Keratinocyte (primary cell): ENCODE results near the gene AK8. TPM values are rescaled to one million over a fixed set of nuclear protein-coding genes. Genes with fewer than 3 reads are reported as not detected.

Experiments
- DNase-seq: peaks from one replicate; pipeline ENCODE4 v3.0.0-alpha.2; 2011; ENCODE audit warnings: low read depth, missing footprints, low spot score
- FAIRE-seq: peaks from 2 replicates; lab custom pipeline; 2011; peaks lifted over from hg19 to GRCh38; lab: Jason Lieb, UNC
- H2AFZ ChIP-seq: 2 replicates; pipeline ENCODE4 v1.6.0; 2012; ENCODE audit warnings: low read length, control low read depth, inconsistent platforms; ENCODE audit not compliant: control insufficient read depth
- H3K27ac ChIP-seq: 2 replicates; pipeline ENCODE4 v1.5.1; 2011; ENCODE audit warnings: low read length; ENCODE audit not compliant: control insufficient read depth, insufficient read depth
- H3K27me3 ChIP-seq: 3 replicates; pipeline ENCODE4 v1.6.0; 2011; ENCODE audit warnings: low read length; ENCODE audit not compliant: control insufficient read depth, insufficient read depth; ENCODE audit errors: extremely low read depth
- H3K36me3 ChIP-seq, 2 experiments: 2 replicates in 1 of 2; 3 replicates in 1 of 2; pipeline ENCODE4 v1.5.1; 2011; ENCODE audit warnings: low read length in 2 of 2, mild to moderate bottlenecking in 1 of 2; ENCODE audit not compliant: control insufficient read depth in 2 of 2, insufficient read depth in 2 of 2; ENCODE audit errors: extremely low read depth in 1 of 2
- H3K4me1 ChIP-seq: 3 replicates; pipeline ENCODE4 v1.5.1; 2011; ENCODE audit warnings: low read length; ENCODE audit not compliant: control insufficient read depth, insufficient read depth; ENCODE audit errors: extremely low read depth
- H3K4me2 ChIP-seq: 3 replicates; pipeline ENCODE4 v1.6.0; 2011; ENCODE audit warnings: low read depth, low read length; ENCODE audit not compliant: control insufficient read depth, insufficient read depth; ENCODE audit errors: extremely low read depth
- H3K4me3 ChIP-seq, 3 experiments: fragments of 200-600 bp in 1 of 3; sonication (generic) in 1 of 3; 2 replicates in 2 of 3; 3 replicates in 1 of 3; pipeline ENCODE4 v1.5.1; 2011 to 2016; ENCODE audit warnings: low read length in 3 of 3, mild to moderate bottlenecking in 3 of 3, control low read depth in 2 of 3, inconsistent platforms in 1 of 3, low read depth in 1 of 3, mixed read lengths in 1 of 3, mixed run types in 1 of 3, moderate library complexity in 1 of 3; ENCODE audit not compliant: control insufficient read depth in 2 of 3, insufficient read depth in 2 of 3; ENCODE audit errors: extremely low read depth in 1 of 3
- H3K79me2 ChIP-seq: 2 replicates; pipeline ENCODE4 v1.6.0; 2012; ENCODE audit warnings: low read length; ENCODE audit not compliant: control insufficient read depth, insufficient read depth
- H3K9ac ChIP-seq: 3 replicates; pipeline ENCODE4 v1.6.0; 2011; ENCODE audit warnings: low read length; ENCODE audit not compliant: control insufficient read depth, insufficient read depth; ENCODE audit errors: extremely low read depth
- H3K9me1 ChIP-seq: 3 replicates; pipeline ENCODE4 v1.6.0; 2011; ENCODE audit warnings: low read length; ENCODE audit not compliant: control insufficient read depth, insufficient read depth; ENCODE audit errors: extremely low read depth
- H3K9me3 ChIP-seq: 2 replicates; pipeline ENCODE4 v1.5.1; 2012; ENCODE audit warnings: low read depth, low read length; ENCODE audit not compliant: control insufficient read depth
- H4K20me1 ChIP-seq: 3 replicates; pipeline ENCODE4 v1.6.0; 2011; ENCODE audit warnings: low read length; ENCODE audit not compliant: control insufficient read depth, insufficient read depth; ENCODE audit errors: extremely low read depth
- EZH2 ChIP-seq: IDR thresholded peaks from one replicate; pipeline ENCODE4 v1.6.1; 2012; ENCODE audit warnings: inconsistent platforms, mild to moderate bottlenecking, low read length, moderate library complexity
- dilution Hi-C: fragments of 300-500 bp; cut with MboI; formaldehyde crosslinking; loops from one replicate; pipeline ENCODE4 v1.7.0; 2020; ENCODE audit warnings: low sequenced_read_pairs; ENCODE audit not compliant: extremely low pct_ligation_motif_present
- polyA plus RNA-seq, 5 experiments: library from polyadenylated mRNA; depleted of rRNA in 3 of 5; stranded (reverse) in 3 of 5; stranded (forward) in 1 of 5; unstranded in 1 of 5; fragments of >200 nt; gene quantifications; 1 replicate in 1 of 5; 2 replicates in 3 of 5; 3 replicates in 1 of 5; pipeline versions ENCODE4 v1.2.1 to v1.2.3, GENCODE V29; 2011 to 2012; ENCODE audit warnings: missing spikeins in 2 of 5, low read depth in 1 of 5, low replicate concordance in 1 of 5
- TF ChIP-seq, protein P1 (sequence below), 3 experiments: IDR thresholded peaks in 1 of 3; conservative IDR thresholded peaks in 1 of 3; optimal IDR thresholded peaks in 1 of 3; 2 replicates in 2 of 3; 3 replicates in 1 of 3; pipeline versions ENCODE3 to v1.5.1; 2011; ENCODE audit warnings: low read length in 3 of 3, mild to moderate bottlenecking in 3 of 3, moderate library complexity in 2 of 3, control low read depth in 1 of 3, inconsistent platforms in 1 of 3; ENCODE audit not compliant: insufficient read depth in 2 of 3; ENCODE audit errors: extremely low read depth in 1 of 3

The AK8 gene
- polyA plus RNA-seq, 1 donor (not counting 4 experiments of a cell fraction or from before 2014, with no cell fraction given) = 0.24 TPM

DNA sequence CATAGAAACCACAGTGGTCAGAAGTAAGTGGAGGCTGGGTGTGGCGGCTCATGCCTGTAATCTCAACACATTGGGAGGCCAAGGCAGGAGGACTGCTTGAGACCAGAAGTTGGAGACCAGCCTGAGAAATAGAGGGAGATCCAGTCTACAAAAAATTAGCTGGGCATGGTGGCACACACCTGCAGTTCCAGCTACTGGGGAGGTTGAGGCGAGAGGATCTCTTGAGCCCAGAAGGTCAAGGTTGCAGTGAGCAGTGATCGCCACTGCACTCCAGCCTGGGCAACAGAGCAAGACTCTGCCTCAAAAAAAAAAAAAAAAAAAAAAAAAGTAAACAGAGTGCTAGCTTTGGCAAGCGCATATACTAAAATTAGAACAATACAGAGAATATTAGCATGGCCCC is 24.6 kb downstream of the AK8 start:
- dilution Hi-C loops = no loop called here
- no peak overlapping the region for H3K4me2 ChIP-seq

DNA sequence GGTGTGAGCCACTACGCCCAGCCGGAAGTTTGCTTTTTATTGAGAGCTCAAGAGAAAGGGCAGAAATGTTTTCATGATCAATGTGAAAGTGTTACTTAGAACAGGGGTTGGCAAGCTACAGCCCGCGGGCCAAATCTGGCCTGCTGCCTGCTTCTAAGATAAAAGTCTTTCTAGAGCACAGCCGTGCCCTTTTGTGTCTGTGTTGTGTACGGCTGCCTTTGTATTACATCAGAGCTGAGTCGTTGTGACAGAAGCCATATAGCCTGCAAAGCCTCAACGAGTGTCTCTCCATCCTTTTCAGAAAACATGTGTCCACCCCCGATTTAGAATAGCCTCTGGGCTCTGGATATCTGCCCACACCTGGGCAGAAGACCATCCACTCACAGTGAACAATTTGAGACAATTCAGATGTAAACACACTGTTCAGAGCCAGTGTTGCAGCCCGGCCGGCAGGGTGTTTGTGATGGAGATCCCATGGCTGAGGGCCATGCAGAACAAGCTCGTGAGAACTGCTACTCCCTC is 28.8 kb downstream of the AK8 start:
- TF ChIP-seq, protein P1, sequence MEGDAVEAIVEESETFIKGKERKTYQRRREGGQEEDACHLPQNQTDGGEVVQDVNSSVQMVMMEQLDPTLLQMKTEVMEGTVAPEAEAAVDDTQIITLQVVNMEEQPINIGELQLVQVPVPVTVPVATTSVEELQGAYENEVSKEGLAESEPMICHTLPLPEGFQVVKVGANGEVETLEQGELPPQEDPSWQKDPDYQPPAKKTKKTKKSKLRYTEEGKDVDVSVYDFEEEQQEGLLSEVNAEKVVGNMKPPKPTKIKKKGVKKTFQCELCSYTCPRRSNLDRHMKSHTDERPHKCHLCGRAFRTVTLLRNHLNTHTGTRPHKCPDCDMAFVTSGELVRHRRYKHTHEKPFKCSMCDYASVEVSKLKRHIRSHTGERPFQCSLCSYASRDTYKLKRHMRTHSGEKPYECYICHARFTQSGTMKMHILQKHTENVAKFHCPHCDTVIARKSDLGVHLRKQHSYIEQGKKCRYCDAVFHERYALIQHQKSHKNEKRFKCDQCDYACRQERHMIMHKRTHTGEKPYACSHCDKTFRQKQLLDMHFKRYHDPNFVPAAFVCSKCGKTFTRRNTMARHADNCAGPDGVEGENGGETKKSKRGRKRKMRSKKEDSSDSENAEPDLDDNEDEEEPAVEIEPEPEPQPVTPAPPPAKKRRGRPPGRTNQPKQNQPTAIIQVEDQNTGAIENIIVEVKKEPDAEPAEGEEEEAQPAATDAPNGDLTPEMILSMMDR (optimal IDR thresholded peaks at IDR 0.05 in 1 of 3, IDR thresholded peaks at IDR 0.05 in 1 of 3, conservative IDR thresholded peaks at IDR 0.05 in 1 of 3; ENCODE audit: extremely low read depth in 1 of 3, insufficient read depth in 2 of 3, low read length in 3 of 3) = no peak
- TF ChIP-seq EZH2 = no peak
- no peaks in the 10 kb centered on the region for H3K9me3 ChIP-seq
- H2AFZ ChIP-seq = no peak overlapping the region
- dilution Hi-C loops = no loop called here
- no peak overlapping the region for H3K4me2 ChIP-seq
- H3K27ac ChIP-seq = no peak overlapping the region
- H3K79me2 ChIP-seq = no peaks in the 10 kb centered on the region
- H3K4me3 ChIP-seq = no peak overlapping the region
- H3K9ac ChIP-seq = no peak overlapping the region
- FAIRE-seq (no peak), DNase-seq (no peak)
- no peaks in the 10 kb centered on the region for H3K9me1 ChIP-seq
- H3K36me3 ChIP-seq = no peaks in the 10 kb centered on the region
- no peaks in the 10 kb centered on the region for H3K27me3 ChIP-seq
- no peaks in the 10 kb centered on the region for H3K4me1 ChIP-seq
- H4K20me1 ChIP-seq = no peaks in the 10 kb centered on the region

More for the DNA sequence above, 24.6 kb downstream of the AK8 start:
- Histone ChIP-seq H3K27me3 (peaks cover 19% of the 10 kb centered on the region), H4K20me1 (no peaks in the 10 kb centered on the region), H3K4me1 (no peaks in the 10 kb centered on the region), H3K9me3 (no peaks in the 10 kb centered on the region), H3K9me1 (no peaks in the 10 kb centered on the region), H3K36me3 (no peaks in the 10 kb centered on the region), H2AFZ (no peak overlapping the region), H3K79me2 (no peaks in the 10 kb centered on the region), H3K9ac (no peak overlapping the region), H3K4me3 (no peak overlapping the region), H3K27ac (no peak overlapping the region)
- FAIRE-seq (no peak), DNase-seq (no peak)
- no peak for TF ChIP-seq EZH2
- TF ChIP-seq, protein P1 (optimal IDR thresholded peaks at IDR 0.05 in 1 of 3, IDR thresholded peaks at IDR 0.05 in 1 of 3, conservative IDR thresholded peaks at IDR 0.05 in 1 of 3; ENCODE audit: extremely low read depth in 1 of 3, insufficient read depth in 2 of 3, low read length in 3 of 3) = no peak
